GM10266 (cell line): ENCODE results near the gene SLC16A1.

Experiments used
- DNase-seq: peaks from one replicate; pipeline ENCODE4 v3.0.0; 2012; ENCODE audit errors: extremely low spot score
- CTCF ChIP-seq: IDR thresholded peaks from 2 replicates; pipeline ENCODE4 v1.5.1; 2012; ENCODE audit warnings: mild to moderate bottlenecking, low read depth; ENCODE audit not compliant: control insufficient read depth, insufficient read depth; ENCODE audit errors: missing control alignments

The SLC16A1 gene

GRCh38 chr1:112934577-112934976 lies 21.4 kb downstream of the SLC16A1 start:
- no peak for DNase-seq
- TF ChIP-seq CTCF: no peak

GRCh38 chr1:112933820-112934571 lies 22.0 kb downstream of the SLC16A1 start:
- no peak for DNase-seq
- TF ChIP-seq CTCF: no peak

GRCh38 chr1:112929979-112930378 lies 26.0 kb downstream of the SLC16A1 start:
- TF ChIP-seq CTCF: no peak
- no peak for DNase-seq

GRCh38 chr1:112927462-112927990 lies 28.5 kb downstream of the SLC16A1 start:
- TF ChIP-seq CTCF: no peak
- no peak for DNase-seq

- no peak for DNase-seq
- TF ChIP-seq CTCF: no peak
Observed at GRCh38 chr1:112926858-112927257, 29.1 kb downstream of the SLC16A1 start.

GRCh38 chr1:112925015-112925414 lies 31.0 kb downstream of the SLC16A1 start:
- no peak for DNase-seq
- no peak for TF ChIP-seq CTCF

GRCh38 chr1:112923959-112924349 lies 32.0 kb downstream of the SLC16A1 start:
- no peak for TF ChIP-seq CTCF
- DNase-seq: no peak
